CD4-positive, alpha-beta T cell (primary cell): ENCODE results near the gene VAV2. TPM values are rescaled to one million over a fixed set of nuclear protein-coding genes. Genes with fewer than 3 reads are reported as not detected.

Experiments
- ATAC-seq: fragments of 200-7000 bp; cut with Tn5 transposase; one replicate; pipeline ENCODE4 v1.10.0; 2022; ENCODE audit warnings: mild to moderate bottlenecking; ENCODE audit not compliant: poor library complexity
- CTCF ChIA-PET: fragments of 350-600 bp; sonication (Branson Sonifier 250); formaldehyde crosslinking; loops from one replicate; lab custom pipeline; 2021; ENCODE audit warnings: antibody characterized with exemption, inconsistent platforms; lab: Charles Lee
- POLR2A ChIA-PET: fragments of 350-600 bp; sonication (Branson Sonifier 250); formaldehyde crosslinking; loops from one replicate; lab custom pipeline; 2021; ENCODE audit warnings: antibody characterized with exemption, inconsistent platforms; lab: Charles Lee
- DNase-seq, 14 experiments: peaks; one replicate each; pipeline ENCODE4 v3.0.0-alpha.2; 2013 to 2020; ENCODE audit warnings: mixed read lengths in 2 of 14
- H3K27ac ChIP-seq, 2 donors: one replicate each; pipeline versions ENCODE4 v1.5.1 to v1.7.0; 2013; ENCODE audit warnings: low read length in 2 of 2, low read depth in 1 of 2, mild to moderate bottlenecking in 1 of 2
- H3K27me3 ChIP-seq, 2 experiments: 1 replicate in 1 of 2; 2 replicates in 1 of 2; pipeline versions ENCODE4 v1.6.1 to v1.7.0; 2013; ENCODE audit warnings: low read length in 2 of 2, control low read depth in 1 of 2, mild to moderate bottlenecking in 1 of 2, moderate library complexity in 1 of 2; ENCODE audit not compliant: insufficient read depth in 2 of 2, control insufficient read depth in 1 of 2
- H3K36me3 ChIP-seq: one replicate; pipeline ENCODE4 v1.6.1; 2013; ENCODE audit warnings: low read length, control low read depth; ENCODE audit not compliant: insufficient read depth
- H3K4me1 ChIP-seq: one replicate; pipeline ENCODE4 v1.6.1; 2013; ENCODE audit warnings: low read length, control low read depth; ENCODE audit not compliant: insufficient read depth
- H3K4me3 ChIP-seq: one replicate; pipeline ENCODE4 v1.5.1; 2013; ENCODE audit warnings: mild to moderate bottlenecking, low read length, moderate library complexity
- H3K9me3 ChIP-seq, 2 experiments: 1 replicate in 1 of 2; 2 replicates in 1 of 2; pipeline versions ENCODE4 v1.6.1 to v1.7.0; 2013; ENCODE audit warnings: low read length in 2 of 2, mild to moderate bottlenecking in 2 of 2, control low read depth in 1 of 2, moderate library complexity in 1 of 2; ENCODE audit not compliant: control insufficient read depth in 1 of 2, insufficient read depth in 1 of 2
- H3K27ac Mint-ChIP-seq: one replicate; pipeline ENCODE4 v1.8.0; 2020; ENCODE audit warnings: mixed read lengths
- H3K27me3 Mint-ChIP-seq: one replicate; pipeline ENCODE4 v1.8.0; 2021; ENCODE audit warnings: mixed read lengths
- H3K36me3 Mint-ChIP-seq: one replicate; pipeline ENCODE4 v1.8.0; 2021; ENCODE audit warnings: low read depth, mixed read lengths
- H3K4me1 Mint-ChIP-seq: one replicate; pipeline ENCODE4 v1.8.0; 2021; ENCODE audit warnings: low read depth, mixed read lengths
- H3K4me3 Mint-ChIP-seq: one replicate; pipeline ENCODE4 v1.8.0; 2020; ENCODE audit warnings: mild to moderate bottlenecking, mixed read lengths
- H3K9me3 Mint-ChIP-seq: one replicate; pipeline ENCODE4 v1.8.0; 2020; ENCODE audit warnings: mixed read lengths
- intact Hi-C, 2 experiments: fragments of 100-400 bp; cut with DNase I in 1 of 2; cut with micrococcal nuclease in 1 of 2; formaldehyde crosslinking; loops; one replicate each; pipeline versions ENCODE4 v1.15.1 to v1.9.0; 2023 to 2025; cut with DNase I, micrococcal nuclease
- total RNA-seq, 174 experiments: library from RNA in 2 of 174; stranded (reverse) in 2 of 174; gene quantifications; one replicate each; pipeline ENCODE4 v1.2.3 and lab custom pipeline; 2021 to 2026
- TF ChIP-seq, protein P1 (sequence below): fragments of 200-600 bp; IDR thresholded peaks from one replicate; pipeline ENCODE4 v1.8.0; 2022; ENCODE audit warnings: antibody characterized with exemption, mild to moderate bottlenecking

Gene VAV2
- total RNA-seq, 2 experiments from 2014 or later, result 1.6 to 1.7 TPM

DNA sequence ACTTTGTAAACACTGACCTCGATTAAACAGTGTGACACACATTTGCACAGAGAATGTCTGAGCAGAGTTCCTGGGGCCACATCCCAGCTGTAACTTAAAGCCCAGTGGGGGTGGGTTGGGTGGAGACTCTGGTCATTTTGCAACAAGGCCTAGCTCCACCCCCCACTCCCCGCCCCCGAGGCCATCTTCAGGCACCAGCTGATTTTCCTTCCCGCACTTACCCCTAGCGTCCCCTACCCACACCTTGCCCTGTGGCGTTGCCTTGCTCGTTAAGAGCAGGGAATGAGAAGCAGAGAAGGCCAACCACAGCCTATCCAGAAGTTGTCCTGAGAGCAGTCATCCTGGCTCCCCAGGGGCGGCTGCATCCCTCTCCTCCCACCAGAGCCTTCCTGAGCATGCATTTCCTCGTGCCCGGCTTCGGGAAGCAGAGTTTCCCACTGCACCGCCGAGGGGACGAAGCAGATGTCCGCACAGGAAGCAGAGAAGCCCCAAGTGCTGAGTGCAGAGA lies 152.2 kb downstream of the VAV2 start:
- POLR2A ChIA-PET, result no interaction called here

DNA sequence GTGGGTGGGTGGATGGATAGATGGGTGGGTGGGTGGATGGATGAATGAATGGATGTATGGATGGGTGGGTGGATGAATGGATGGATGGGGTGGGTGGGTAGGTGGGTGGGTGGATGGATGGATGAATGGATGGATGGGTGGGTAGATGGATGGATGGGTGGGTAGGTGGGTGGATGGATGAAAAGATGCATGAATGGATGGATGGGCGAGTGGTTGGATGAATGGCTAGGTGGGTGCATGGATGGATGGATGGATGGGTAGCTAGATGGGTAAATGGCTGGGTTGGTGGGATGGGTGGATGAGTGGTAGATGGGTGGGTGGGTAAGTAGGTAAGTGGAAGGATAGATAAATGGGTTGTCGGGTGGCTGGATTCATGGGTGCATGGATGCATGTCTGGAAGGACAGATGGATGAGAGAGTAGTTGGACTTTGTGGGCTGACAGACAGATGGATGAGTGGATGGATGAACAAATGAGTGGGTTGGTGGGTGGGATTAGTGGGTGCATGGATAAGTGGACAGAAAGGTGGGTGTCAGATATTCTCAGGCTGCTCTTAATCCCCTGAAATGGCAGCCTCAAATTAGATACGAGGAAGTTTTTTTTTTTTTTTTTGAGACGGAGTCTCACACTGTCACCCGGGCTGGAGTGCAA lies 153.1 kb downstream of the VAV2 start:
- intact Hi-C loops, result no loop called here
- Mint-ChIP-seq H3K36me3 (no peaks in the 10 kb centered on the region), H3K4me3 (no peak overlapping the region), H3K9me3 (no peaks in the 10 kb centered on the region), H3K27me3 (peaks cover 3% of the 10 kb centered on the region), H3K4me1 (no peaks in the 10 kb centered on the region), H3K27ac (no peak overlapping the region)
- ATAC-seq (no peak), DNase-seq (no peak)
- ChIA-PET CTCF (no interaction called here), POLR2A (no interaction called here)
- TF ChIP-seq, protein P1, sequence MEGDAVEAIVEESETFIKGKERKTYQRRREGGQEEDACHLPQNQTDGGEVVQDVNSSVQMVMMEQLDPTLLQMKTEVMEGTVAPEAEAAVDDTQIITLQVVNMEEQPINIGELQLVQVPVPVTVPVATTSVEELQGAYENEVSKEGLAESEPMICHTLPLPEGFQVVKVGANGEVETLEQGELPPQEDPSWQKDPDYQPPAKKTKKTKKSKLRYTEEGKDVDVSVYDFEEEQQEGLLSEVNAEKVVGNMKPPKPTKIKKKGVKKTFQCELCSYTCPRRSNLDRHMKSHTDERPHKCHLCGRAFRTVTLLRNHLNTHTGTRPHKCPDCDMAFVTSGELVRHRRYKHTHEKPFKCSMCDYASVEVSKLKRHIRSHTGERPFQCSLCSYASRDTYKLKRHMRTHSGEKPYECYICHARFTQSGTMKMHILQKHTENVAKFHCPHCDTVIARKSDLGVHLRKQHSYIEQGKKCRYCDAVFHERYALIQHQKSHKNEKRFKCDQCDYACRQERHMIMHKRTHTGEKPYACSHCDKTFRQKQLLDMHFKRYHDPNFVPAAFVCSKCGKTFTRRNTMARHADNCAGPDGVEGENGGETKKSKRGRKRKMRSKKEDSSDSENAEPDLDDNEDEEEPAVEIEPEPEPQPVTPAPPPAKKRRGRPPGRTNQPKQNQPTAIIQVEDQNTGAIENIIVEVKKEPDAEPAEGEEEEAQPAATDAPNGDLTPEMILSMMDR, result no peak
- Histone ChIP-seq H3K27me3 (no peaks in the 10 kb centered on the region), H3K4me3 (no peak overlapping the region), H3K36me3 (no peaks in the 10 kb centered on the region), H3K9me3 (no peaks in the 10 kb centered on the region), H3K4me1 (no peaks in the 10 kb centered on the region), H3K27ac (no peak overlapping the region)

More for the DNA sequence above, 152.2 kb downstream of the VAV2 start:
- Mint-ChIP-seq H3K4me1 (no peaks in the 10 kb centered on the region), H3K27me3 (peaks cover 3% of the 10 kb centered on the region), H3K36me3 (no peaks in the 10 kb centered on the region), H3K4me3 (no peak overlapping the region), H3K27ac (no peak overlapping the region), H3K9me3 (no peaks in the 10 kb centered on the region)
- no peaks in the 10 kb centered on the region for H3K9me3 ChIP-seq
- TF ChIP-seq, protein P1, result no peak
- ATAC-seq (no peak), DNase-seq (no peak)
- CTCF ChIA-PET, result no interaction called here
- H3K4me3 ChIP-seq, result no peak overlapping the region
- no peaks in the 10 kb centered on the region for H3K4me1 ChIP-seq
- H3K27ac ChIP-seq, result no peak overlapping the region
- intact Hi-C loops, result no loop called here
- no peaks in the 10 kb centered on the region for H3K36me3 ChIP-seq
- H3K27me3 ChIP-seq, result no peaks in the 10 kb centered on the region

DNA sequence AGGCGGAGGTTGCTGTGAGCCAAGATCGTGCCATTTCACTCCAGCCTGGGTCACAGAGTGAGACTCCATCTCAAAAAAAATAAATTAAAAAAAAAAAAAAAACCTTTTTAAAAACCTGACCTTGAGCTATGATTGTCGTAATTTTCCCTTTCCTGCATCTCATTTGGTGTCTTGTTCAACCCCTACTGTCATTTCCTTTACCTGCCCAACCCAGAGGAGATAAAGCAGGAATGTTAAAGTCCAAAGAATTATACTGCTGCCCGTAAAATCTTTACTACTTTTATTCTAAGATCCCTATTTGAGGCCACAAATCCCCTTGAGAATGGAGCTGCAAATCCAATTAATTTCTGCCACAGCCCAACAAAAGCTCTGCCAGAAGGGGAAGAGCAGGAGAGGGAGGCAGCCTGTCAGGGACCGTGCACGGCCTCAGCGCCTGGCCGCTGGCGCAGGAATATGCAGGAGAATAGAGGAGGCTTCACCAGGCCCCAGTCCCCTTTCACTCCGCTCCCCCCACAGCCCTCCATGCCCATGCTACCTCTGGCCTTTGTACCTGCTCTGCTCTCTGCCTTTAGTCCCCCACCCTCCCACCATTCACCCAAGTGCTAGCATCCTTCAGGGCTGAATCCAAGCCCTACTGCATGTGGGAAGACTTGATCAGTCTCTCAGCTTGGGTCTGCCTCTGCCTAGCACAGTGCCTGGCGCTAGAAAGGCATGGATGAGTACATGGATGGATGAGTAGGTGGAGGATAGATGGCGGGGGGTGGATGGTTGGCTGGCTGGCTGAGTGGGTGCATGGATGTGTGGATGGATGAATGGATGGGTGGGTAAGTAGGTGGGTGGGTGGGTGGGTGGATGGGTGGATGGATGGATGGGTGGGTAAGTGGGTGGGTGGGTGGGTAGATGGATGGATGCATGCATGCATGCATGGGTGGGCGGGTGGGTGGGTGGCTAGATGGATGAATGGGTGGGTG lies 154.2 kb downstream of the VAV2 start:
- Mint-ChIP-seq H3K36me3 (no peaks in the 10 kb centered on the region), H3K4me1 (no peaks in the 10 kb centered on the region), H3K9me3 (no peaks in the 10 kb centered on the region), H3K4me3 (no peak overlapping the region), H3K27me3 (peaks cover 3% of the 10 kb centered on the region), H3K27ac (no peak overlapping the region)
- no peaks in the 10 kb centered on the region for H3K27me3 ChIP-seq
- no peak for DNase-seq
- no peak overlapping the region for H3K27ac ChIP-seq
- ChIA-PET CTCF (no interaction called here), POLR2A (no interaction called here)
- no peaks in the 10 kb centered on the region for H3K36me3 ChIP-seq
- H3K4me3 ChIP-seq, result no peak overlapping the region
- no peak for ATAC-seq
- TF ChIP-seq, protein P1, result no peak
- intact Hi-C loops, result no loop called here
- no peaks in the 10 kb centered on the region for H3K9me3 ChIP-seq
- no peaks in the 10 kb centered on the region for H3K4me1 ChIP-seq
